GM19468 (cell line): ENCODE data around the gene RDX.
"Not testable (repeated sequence)": the region's sequence is repeated elsewhere in the genome, so short reads cannot be mapped to it uniquely, and the experiment has no call there.

Experiments
- ATAC-seq: cut with Tn5 transposase; IDR thresholded peaks from one replicate; pipeline ENCODE4 v1.9.1; 2021; ENCODE audit warnings: mild to moderate bottlenecking, moderate library complexity, moderate number of reproducible peaks; ENCODE audit not compliant: unreplicated experiment; ENCODE audit errors: extremely low read depth

Gene RDX

GRCh38 chr11:110280595-110280994 lies 15.8 kb downstream of the RDX start:
- not testable (repeated sequence) for ATAC-seq

- ATAC-seq: no peak
These were observed 16.5 kb downstream of the RDX start for GRCh38 chr11:110279881-110280280.

GRCh38 chr11:110272919-110273318 lies 23.5 kb downstream of the RDX start:
- no peak for ATAC-seq

GRCh38 chr11:110269996-110270395 lies 26.4 kb downstream of the RDX start:
- no peak for ATAC-seq

- no peak for ATAC-seq
These were observed 28.0 kb downstream of the RDX start for GRCh38 chr11:110268441-110268840.

GRCh38 chr11:110262072-110262403 lies 34.4 kb downstream of the RDX start:
- ATAC-seq: no peak

GRCh38 chr11:110261195-110262071 lies 35.0 kb downstream of the RDX start:
- ATAC-seq: no peak

- no peak for ATAC-seq
These were observed 42.9 kb downstream of the RDX start for GRCh38 chr11:110253525-110253924.

- ATAC-seq: no peak
These were observed 44.6 kb downstream of the RDX start for GRCh38 chr11:110251836-110252235.

GRCh38 chr11:110250168-110250567 lies 46.2 kb downstream of the RDX start:
- no peak for ATAC-seq

GRCh38 chr11:110249766-110250165 lies 46.6 kb downstream of the RDX start:
- no peak for ATAC-seq

GRCh38 chr11:110249066-110249465 lies 47.3 kb downstream of the RDX start:
- no peak for ATAC-seq

GRCh38 chr11:110243791-110244190 lies 52.6 kb downstream of the RDX start:
- ATAC-seq: no peak

GRCh38 chr11:110242746-110243145 lies 53.7 kb downstream of the RDX start:
- no peak for ATAC-seq

- ATAC-seq: no peak
These were observed 54.2 kb downstream of the RDX start for GRCh38 chr11:110242188-110242587.

- ATAC-seq: no peak
These were observed 60.4 kb downstream of the RDX start for GRCh38 chr11:110235966-110236365.

GRCh38 chr11:110230377-110230776 lies 66.0 kb downstream of the RDX start:
- ATAC-seq: no peak

- ATAC-seq: no peak
These were observed 77.2 kb downstream of the RDX start for GRCh38 chr11:110219006-110219785.

- no peak for ATAC-seq
These were observed 78.5 kb downstream of the RDX start for GRCh38 chr11:110217936-110218335.

- no peak for ATAC-seq
These were observed 79.1 kb downstream of the RDX start for GRCh38 chr11:110217223-110217877.

GRCh38 chr11:110209313-110209694 lies 87.1 kb downstream of the RDX start:
- not testable (repeated sequence) for ATAC-seq
